Subcutaneous abdominal adipose tissue (tissue), 5 donors: Measurements from ENCODE around the gene NFKBIA.

Experiments
- H3K27ac ChIP-seq: one replicate; pipeline ENCODE4 v1.7.0; 2013; ENCODE audit warnings: low read depth, mild to moderate bottlenecking, inconsistent platforms, low read length, moderate library complexity
- H3K27me3 ChIP-seq, 5 donors: one replicate each; pipeline ENCODE4 v1.7.0; 2013; ENCODE audit warnings: low read length in 5 of 5, inconsistent platforms in 1 of 5; ENCODE audit not compliant: control insufficient read depth in 5 of 5, insufficient read depth in 4 of 5
- H3K36me3 ChIP-seq, 5 donors: one replicate each; pipeline ENCODE4 v1.7.0; 2013; ENCODE audit warnings: low read length in 5 of 5; ENCODE audit not compliant: control insufficient read depth in 5 of 5, insufficient read depth in 5 of 5
- H3K4me1 ChIP-seq, 5 donors: one replicate each; pipeline ENCODE4 v1.7.0; 2013; ENCODE audit warnings: low read length in 5 of 5, mild to moderate bottlenecking in 3 of 5, moderate library complexity in 1 of 5; ENCODE audit not compliant: control insufficient read depth in 5 of 5, insufficient read depth in 5 of 5
- H3K4me3 ChIP-seq, 5 donors: one replicate each; pipeline ENCODE4 v1.7.0; 2013; ENCODE audit warnings: low read length in 5 of 5, low read depth in 1 of 5
- H3K9ac ChIP-seq, 5 donors: one replicate each; pipeline ENCODE4 v1.7.0; 2013; ENCODE audit warnings: low read length in 5 of 5, mild to moderate bottlenecking in 4 of 5, moderate library complexity in 3 of 5
- H3K9me3 ChIP-seq, 5 donors: one replicate each; pipeline ENCODE4 v1.7.0; 2013; ENCODE audit warnings: low read length in 5 of 5; ENCODE audit not compliant: control insufficient read depth in 5 of 5
- donor health status: healthy.
- donor health status: healthy.
- donor health status: healthy.
- donor health status: healthy.
- donor health status: healthy.

Gene NFKBIA

GRCh38 chr14:35409595-35409994, 5.0 kb upstream of the NFKBIA start:
- Histone ChIP-seq H3K27me3 (no peaks in the 10 kb centered on the region), H3K4me3 (no peak overlapping the region), H3K27ac (no peak overlapping the region), H3K9ac (no peak overlapping the region), H3K36me3 (no peaks in the 10 kb centered on the region), H3K9me3 (no peaks in the 10 kb centered on the region), H3K4me1 (peaks cover 7 to 54% (median 30%) of the 10 kb centered on the region in 5 donors)

- no peak overlapping the region for H3K4me3 ChIP-seq
- no peak overlapping the region for H3K27ac ChIP-seq
- H3K27me3 ChIP-seq, result no peaks in the 10 kb centered on the region
- H3K9me3 ChIP-seq, result no peaks in the 10 kb centered on the region
- H3K4me1 ChIP-seq, result peaks cover 8 to 50% (median 31%) of the 10 kb centered on the region in 5 donors
- H3K9ac ChIP-seq, result no peak overlapping the region
- peaks cover 0 to 7% (median 6%) of the 10 kb centered on the region in 5 donors for H3K36me3 ChIP-seq
Measured at GRCh38 chr14:35408026-35408425, 3.5 kb upstream of the NFKBIA start.

- no peak overlapping the region for H3K4me3 ChIP-seq
- H3K36me3 ChIP-seq, result peaks cover 0 to 14% (median 13%) of the 10 kb centered on the region in 5 donors
- H3K9ac ChIP-seq, result no peak overlapping the region
- H3K27me3 ChIP-seq, result no peaks in the 10 kb centered on the region
- no peaks in the 10 kb centered on the region for H3K9me3 ChIP-seq
- peaks cover 10 to 56% (median 38%) of the 10 kb centered on the region in 5 donors for H3K4me1 ChIP-seq
- no peak overlapping the region for H3K27ac ChIP-seq
Measured at GRCh38 chr14:35407306-35407630, 2.7 kb upstream of the NFKBIA start.

GRCh38 chr14:35406506-35407305, 2.2 kb upstream of the NFKBIA start:
- H3K4me1 ChIP-seq, result peaks cover 10 to 60% (median 43%) of the 10 kb centered on the region in 5 donors
- no peaks in the 10 kb centered on the region for H3K27me3 ChIP-seq
- peak overlapping the region; percentile 99 for H3K27ac ChIP-seq
- peaks cover under 1 to 20% (median 19%) of the 10 kb centered on the region in 5 donors for H3K36me3 ChIP-seq
- no peak overlapping the region for H3K4me3 ChIP-seq
- H3K9ac ChIP-seq, result no peak overlapping the region
- no peaks in the 10 kb centered on the region for H3K9me3 ChIP-seq

GRCh38 chr14:35406090-35406489, 1.5 kb upstream of the NFKBIA start:
- peak overlapping the region; percentile 99 for H3K27ac ChIP-seq
- H3K4me3 ChIP-seq, result peak overlapping the region in 1 of 5 donors; percentile 99
- H3K9ac ChIP-seq, result peak overlapping the region in 2 of 5 donors; percentile 79 to 93
- peaks cover 5 to 26% (median 25%) of the 10 kb centered on the region in 5 donors for H3K36me3 ChIP-seq
- H3K27me3 ChIP-seq, result no peaks in the 10 kb centered on the region
- peaks cover 12 to 62% (median 49%) of the 10 kb centered on the region in 5 donors for H3K4me1 ChIP-seq
- H3K9me3 ChIP-seq, result no peaks in the 10 kb centered on the region

GRCh38 chr14:35405304-35405996, 901 bp upstream of the NFKBIA start:
- H3K36me3 ChIP-seq, result peaks cover 10 to 33% (median 31%) of the 10 kb centered on the region in 5 donors
- H3K27me3 ChIP-seq, result no peaks in the 10 kb centered on the region
- H3K4me3 ChIP-seq, result peak overlapping the region; percentile 83 to 99 (median 98)
- H3K9me3 ChIP-seq, result no peaks in the 10 kb centered on the region
- peak overlapping the region; percentile 79 to 99 (median 92) for H3K9ac ChIP-seq
- peak overlapping the region; percentile 99 for H3K27ac ChIP-seq
- peaks cover 17 to 65% (median 56%) of the 10 kb centered on the region in 5 donors for H3K4me1 ChIP-seq

GRCh38 chr14:35403603-35404448, 723 bp downstream of the NFKBIA start:
- Histone ChIP-seq H3K27me3 (no peaks in the 10 kb centered on the region), H3K4me1 (peaks cover 20 to 66% (median 64%) of the 10 kb centered on the region in 5 donors), H3K9ac (peak overlapping the region; percentile 94 to 100 (median 95)), H3K27ac (peak overlapping the region; percentile 99), H3K36me3 (peaks cover 11 to 39% (median 35%) of the 10 kb centered on the region in 5 donors), H3K9me3 (no peaks in the 10 kb centered on the region), H3K4me3 (peak overlapping the region; percentile 90 to 99 (median 98))

- Histone ChIP-seq H3K4me1 (peaks cover 20 to 70% (median 65%) of the 10 kb centered on the region in 5 donors), H3K27me3 (no peaks in the 10 kb centered on the region), H3K4me3 (peak overlapping the region; percentile 86 to 99 (median 97)), H3K9me3 (no peaks in the 10 kb centered on the region), H3K27ac (peak overlapping the region; percentile 99), H3K36me3 (peaks cover 11 to 39% (median 35%) of the 10 kb centered on the region in 5 donors), H3K9ac (peak overlapping the region; percentile 91 to 98 (median 95))
Measured at GRCh38 chr14:35403114-35403602, 1.4 kb downstream of the NFKBIA start.

GRCh38 chr14:35402323-35403113, 2.0 kb downstream of the NFKBIA start:
- H3K9ac ChIP-seq, result peak overlapping the region; percentile 91 to 98 (median 95)
- no peaks in the 10 kb centered on the region for H3K9me3 ChIP-seq
- H3K36me3 ChIP-seq, result peaks cover 11 to 39% (median 35%) of the 10 kb centered on the region in 5 donors
- peak overlapping the region; percentile 86 to 99 (median 97) for H3K4me3 ChIP-seq
- H3K27ac ChIP-seq, result peak overlapping the region; percentile 99
- H3K27me3 ChIP-seq, result no peaks in the 10 kb centered on the region
- H3K4me1 ChIP-seq, result peaks cover 20 to 75% (median 68%) of the 10 kb centered on the region in 5 donors
